ENCODE measurements around the gene SMIM41. TPM values are rescaled to one million over a fixed set of nuclear protein-coding genes. Genes with fewer than 3 reads are reported as not detected.

Gene SMIM41
- total and polyA plus RNA-seq, 3 experiments from 2014 or later = not detected

GRCh38 chr12:52073531-52074381, 5.7 kb upstream of the SMIM41 start:
- Mint-ChIP-seq H3K36me3 (peaks cover 0 to 74% (median 18%) of the 10 kb centered on the region in 3 donors), H3K4me1 (peaks cover 40 to 58% (median 55%) of the 10 kb centered on the region in 3 donors), H3K4me3 (peak overlapping the region in 1 of 7 donors; percentile 27), H3K27ac (peak overlapping the region in 3 of 8 donors; percentile 48 to 60 (median 52)), H3K9me3 (no peaks in the 10 kb centered on the region), H3K27me3 (no peaks in the 10 kb centered on the region)
- no peaks in the 10 kb centered on the region for H3K9me3 ChIP-seq (ENCODE audit: low read length)
- H3K27ac ChIP-seq (ENCODE audit: low read depth, low read length) = no peak overlapping the region
- POLR2A ChIA-PET = no interaction called here
- H3K4me1 ChIP-seq (ENCODE audit: insufficient read depth, low read length) = peaks cover 36% of the 10 kb centered on the region
- H3K27me3 ChIP-seq (ENCODE audit: insufficient read depth, low read length, poor library complexity, severe bottlenecking) = no peaks in the 10 kb centered on the region
- H3K36me3 ChIP-seq (ENCODE audit: insufficient read depth, low read length) = peaks cover 28% of the 10 kb centered on the region
- no peak for DNase-seq
- H3K4me3 ChIP-seq (ENCODE audit: low read length) = no peak overlapping the region
- CTCF ChIA-PET = interaction anchor here (1.1 to 25.6 kb wide), 3 partner anchors 7 to 47 kb away, joined by 3 to 580 read pairs (median 35); partner anchors contain the start of gene SMIM41

GRCh38 chr12:52074971-52075724, 4.4 kb upstream of the SMIM41 start:
- H3K27me3 Mint-ChIP-seq = no peaks in the 10 kb centered on the region
- Histone ChIP-seq H3K27ac (ENCODE audit: low read depth, low read length) (no peak overlapping the region), H3K4me3 (ENCODE audit: low read length) (no peak overlapping the region), H3K9me3 (ENCODE audit: low read length) (no peaks in the 10 kb centered on the region), H3K4me1 (ENCODE audit: insufficient read depth, low read length) (peaks cover 32% of the 10 kb centered on the region), H3K36me3 (ENCODE audit: insufficient read depth, low read length) (peaks cover 28% of the 10 kb centered on the region), H3K27me3 (ENCODE audit: insufficient read depth, low read length, poor library complexity, severe bottlenecking) (no peaks in the 10 kb centered on the region)
- ChIA-PET CTCF (interaction anchor here (25.6 kb wide), 1 partner anchor 48 kb away, joined by 580 read pairs; no protein-coding TSS in a partner anchor), POLR2A (no interaction called here)
- peaks cover 31 to 47% (median 43%) of the 10 kb centered on the region in 3 donors for H3K4me1 Mint-ChIP-seq
- peak overlapping the region in 1 of 8 donors; percentile 32 for H3K27ac Mint-ChIP-seq
- no peaks in the 10 kb centered on the region for H3K9me3 Mint-ChIP-seq
- H3K36me3 Mint-ChIP-seq = peaks cover 0 to 76% (median 18%) of the 10 kb centered on the region in 3 donors
- peak overlapping the region in 1 of 7 donors; percentile 24 for H3K4me3 Mint-ChIP-seq
- DNase-seq = no peak

- H3K4me3 ChIP-seq (ENCODE audit: low read length) = no peak overlapping the region
- no peaks in the 10 kb centered on the region for H3K27me3 ChIP-seq (ENCODE audit: insufficient read depth, low read length, poor library complexity, severe bottlenecking)
- H3K27ac Mint-ChIP-seq = no peak overlapping the region
- peaks cover 18 to 34% (median 28%) of the 10 kb centered on the region in 3 donors for H3K4me1 Mint-ChIP-seq
- H3K4me1 ChIP-seq (ENCODE audit: insufficient read depth, low read length) = peaks cover 16% of the 10 kb centered on the region
- H3K9me3 ChIP-seq (ENCODE audit: low read length) = no peaks in the 10 kb centered on the region
- no peaks in the 10 kb centered on the region for H3K27me3 Mint-ChIP-seq
- H3K36me3 Mint-ChIP-seq = peaks cover 0 to 70% (median 18%) of the 10 kb centered on the region in 3 donors
- ChIA-PET POLR2A (no interaction called here), CTCF (interaction anchor here (25.6 kb wide), 1 partner anchor 50 kb away, joined by 580 read pairs; no protein-coding TSS in a partner anchor)
- DNase-seq = no peak
- no peak overlapping the region for H3K4me3 Mint-ChIP-seq
- H3K36me3 ChIP-seq (ENCODE audit: insufficient read depth, low read length) = peaks cover 28% of the 10 kb centered on the region
- H3K27ac ChIP-seq (ENCODE audit: low read depth, low read length) = no peak overlapping the region
- H3K9me3 Mint-ChIP-seq = no peaks in the 10 kb centered on the region
These were observed 2.7 kb upstream of the SMIM41 start for GRCh38 chr12:52076811-52077210.

GRCh38 chr12:52078276-52078675, 1.2 kb upstream of the SMIM41 start:
- Histone ChIP-seq H3K9me3 (ENCODE audit: low read length) (no peaks in the 10 kb centered on the region), H3K4me1 (ENCODE audit: insufficient read depth, low read length) (peaks cover 8% of the 10 kb centered on the region), H3K27me3 (ENCODE audit: insufficient read depth, low read length, poor library complexity, severe bottlenecking) (no peaks in the 10 kb centered on the region), H3K27ac (ENCODE audit: low read depth, low read length) (no peak overlapping the region), H3K4me3 (ENCODE audit: low read length) (no peak overlapping the region), H3K36me3 (ENCODE audit: insufficient read depth, low read length) (peaks cover 27% of the 10 kb centered on the region)
- Mint-ChIP-seq H3K27ac (peak overlapping the region in 1 of 8 donors; percentile 1), H3K4me1 (peaks cover 7 to 21% (median 17%) of the 10 kb centered on the region in 3 donors), H3K9me3 (no peaks in the 10 kb centered on the region), H3K4me3 (no peak overlapping the region), H3K36me3 (peaks cover 0 to 58% (median 15%) of the 10 kb centered on the region in 3 donors), H3K27me3 (peaks cover 0 to 2% of the 10 kb centered on the region in 2 donors)
- DNase-seq = no peak
- ChIA-PET CTCF (interaction anchor here (25.6 kb wide), 1 partner anchor 51 kb away, joined by 580 read pairs; no protein-coding TSS in a partner anchor), POLR2A (no interaction called here)

GRCh38 chr12:52080403-52081251, 1.1 kb downstream of the SMIM41 start:
- Histone ChIP-seq H3K4me1 (ENCODE audit: insufficient read depth, low read length) (peaks cover 4% of the 10 kb centered on the region), H3K4me3 (ENCODE audit: low read length) (no peak overlapping the region), H3K9me3 (ENCODE audit: low read length) (no peaks in the 10 kb centered on the region), H3K36me3 (ENCODE audit: insufficient read depth, low read length) (peaks cover 7% of the 10 kb centered on the region), H3K27ac (ENCODE audit: low read depth, low read length) (no peak overlapping the region), H3K27me3 (ENCODE audit: insufficient read depth, low read length, poor library complexity, severe bottlenecking) (no peaks in the 10 kb centered on the region)
- Mint-ChIP-seq H3K27ac (no peak overlapping the region), H3K9me3 (no peaks in the 10 kb centered on the region), H3K4me1 (peaks cover 2 to 13% (median 9%) of the 10 kb centered on the region in 3 donors), H3K4me3 (no peak overlapping the region), H3K36me3 (peaks cover 0 to 35% (median 7%) of the 10 kb centered on the region in 3 donors), H3K27me3 (peaks cover 0 to 4% of the 10 kb centered on the region in 2 donors)
- ChIA-PET POLR2A (interaction anchor here (0.9 to 1.6 kb wide), 2 partner anchors 11 to 54 kb away, joined by 3 to 7 read pairs; partner anchors contain the start of gene ATG101), CTCF (interaction anchor here (1.5 to 25.6 kb wide), 3 partner anchors 9 to 86 kb away, joined by 4 to 580 read pairs (median 35); partner anchors contain the start of gene ATG101)
- no peak for DNase-seq

- no peak overlapping the region for H3K27ac ChIP-seq (ENCODE audit: low read depth, low read length)
- H3K9me3 Mint-ChIP-seq = no peaks in the 10 kb centered on the region
- H3K36me3 ChIP-seq (ENCODE audit: insufficient read depth, low read length) = peaks cover 7% of the 10 kb centered on the region
- POLR2A ChIA-PET = interaction anchor here (0.9 to 1.6 kb wide), 2 partner anchors 11 to 55 kb away, joined by 3 to 7 read pairs; partner anchors contain the start of gene ATG101
- H3K36me3 Mint-ChIP-seq = peaks cover 0 to 29% (median 7%) of the 10 kb centered on the region in 3 donors
- peaks cover 0 to 4% of the 10 kb centered on the region in 2 donors for H3K27me3 Mint-ChIP-seq
- H3K4me3 ChIP-seq (ENCODE audit: low read length) = no peak overlapping the region
- peak in 1 of 5 donors; percentile 21 for DNase-seq
- H3K4me3 Mint-ChIP-seq = no peak overlapping the region
- H3K27ac Mint-ChIP-seq = no peak overlapping the region
- peaks cover 4% of the 10 kb centered on the region for H3K4me1 ChIP-seq (ENCODE audit: insufficient read depth, low read length)
- peaks cover 2 to 9% (median 9%) of the 10 kb centered on the region in 3 donors for H3K4me1 Mint-ChIP-seq
- CTCF ChIA-PET = interaction anchor here (1.5 to 25.6 kb wide), 4 partner anchors 9 to 88 kb away, joined by 4 to 580 read pairs (median 22); partner anchors contain the start of gene ATG101
- H3K27me3 ChIP-seq (ENCODE audit: insufficient read depth, low read length, poor library complexity, severe bottlenecking) = no peaks in the 10 kb centered on the region
- H3K9me3 ChIP-seq (ENCODE audit: low read length) = no peaks in the 10 kb centered on the region
These were observed 1.8 kb downstream of the SMIM41 start for GRCh38 chr12:52081263-52081733.
